Measurements from ENCODE around the gene DOHH.

GRCh38 chr19:3496392-3497273, 3.8 kb downstream of the DOHH start:
- TF ChIP-seq CTCF (IDR thresholded peaks at IDR 0.05) (no peak), POLR2A (IDR thresholded peaks at IDR 0.05) (no peak), POLR2AphosphoS5 (IDR thresholded peaks at IDR 0.05) (no peak)

Measured in sigmoid colon (tissue), 4 donors.